ENCODE results near the gene ZNF655. TPM values are rescaled to one million over a fixed set of nuclear protein-coding genes. Genes with fewer than 3 reads are reported as not detected.

The ZNF655 gene
- total and polyA plus RNA-seq, 3 experiments from 2014 or later, result 55.8 to 91.6 (median 58.2) TPM

DNA sequence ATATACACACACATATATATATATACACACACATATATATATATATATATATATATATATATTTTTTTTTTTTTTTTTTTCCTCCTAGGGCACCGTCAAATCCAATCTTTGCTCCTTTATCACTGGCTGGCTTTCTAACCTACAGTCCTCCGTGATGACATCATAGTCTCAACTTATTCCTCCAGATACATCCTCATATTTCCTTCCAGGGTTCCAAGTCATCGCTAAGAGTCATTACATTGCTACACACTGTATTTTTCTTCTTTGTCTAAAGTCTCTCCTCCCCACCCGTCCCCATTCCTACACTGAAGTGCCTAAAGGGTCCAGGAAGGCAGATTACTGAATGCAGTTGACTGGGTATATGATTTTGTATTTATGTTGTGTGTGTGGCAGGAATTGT lies 5.4 kb upstream of the ZNF655 start:
- no peak overlapping the region for H3K4me3 ChIP-seq (ENCODE audit: low read length)
- Mint-ChIP-seq H3K27ac (peak overlapping the region in 7 of 8 donors; percentile 40 to 96 (median 73)), H3K4me1 (peaks cover 39 to 63% (median 48%) of the 10 kb centered on the region in 3 donors), H3K27me3 (no peaks in the 10 kb centered on the region), H3K4me3 (peak overlapping the region in 3 of 7 donors; percentile 25 to 97 (median 41)), H3K9me3 (peaks cover 0 to 1% (median 0%) of the 10 kb centered on the region in 5 donors), H3K36me3 (peaks cover 4 to 50% (median 11%) of the 10 kb centered on the region in 3 donors)
- H3K36me3 ChIP-seq (ENCODE audit: insufficient read depth, low read length), result peaks cover 4% of the 10 kb centered on the region
- H3K27me3 ChIP-seq (ENCODE audit: insufficient read depth, low read length, poor library complexity, severe bottlenecking), result no peaks in the 10 kb centered on the region
- DNase-seq, result no peak
- no peak overlapping the region for H3K27ac ChIP-seq (ENCODE audit: low read depth, low read length)
- ChIA-PET CTCF (no interaction called here), POLR2A (no interaction called here)
- H3K4me1 ChIP-seq (ENCODE audit: insufficient read depth, low read length), result peaks cover 28% of the 10 kb centered on the region
- H3K9me3 ChIP-seq (ENCODE audit: low read length), result no peaks in the 10 kb centered on the region

DNA sequence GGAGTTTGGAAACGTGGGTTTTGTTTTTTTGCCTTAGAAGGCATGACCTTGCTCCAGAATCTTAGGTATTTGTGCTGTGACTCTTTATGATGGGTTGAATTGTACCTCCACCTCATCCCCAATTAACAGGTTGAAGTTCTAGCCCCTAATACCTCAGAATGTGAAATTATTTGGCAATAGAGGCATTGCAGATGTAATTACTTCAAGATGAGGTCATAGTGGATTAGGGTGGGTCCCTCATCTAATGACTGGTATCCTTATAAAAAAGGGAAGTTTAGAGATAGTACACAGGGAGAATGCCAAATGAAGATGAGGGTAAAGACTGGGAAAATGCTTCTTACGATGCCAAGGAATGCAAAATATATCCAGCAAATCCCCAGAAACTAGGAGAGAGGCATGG lies 3.5 kb upstream of the ZNF655 start:
- Mint-ChIP-seq H3K4me1 (peaks cover 42 to 70% (median 46%) of the 10 kb centered on the region in 3 donors), H3K4me3 (peak overlapping the region in 2 of 7 donors; percentile 42 to 48), H3K27me3 (no peaks in the 10 kb centered on the region), H3K9me3 (peaks cover 0 to 1% (median 0%) of the 10 kb centered on the region in 5 donors), H3K36me3 (peaks cover 0 to 57% (median 4%) of the 10 kb centered on the region in 3 donors), H3K27ac (peak overlapping the region; percentile 3 to 84 (median 34))
- POLR2A ChIA-PET, result no interaction called here
- no peak for DNase-seq
- Histone ChIP-seq H3K9me3 (ENCODE audit: low read length) (no peaks in the 10 kb centered on the region), H3K4me3 (ENCODE audit: low read length) (no peak overlapping the region), H3K4me1 (ENCODE audit: insufficient read depth, low read length) (peaks cover 36% of the 10 kb centered on the region), H3K27me3 (ENCODE audit: insufficient read depth, low read length, poor library complexity, severe bottlenecking) (no peaks in the 10 kb centered on the region), H3K36me3 (ENCODE audit: insufficient read depth, low read length) (no peaks in the 10 kb centered on the region), H3K27ac (ENCODE audit: low read depth, low read length) (no peak overlapping the region)
- CTCF ChIA-PET, result no interaction called here

- peaks cover 39% of the 10 kb centered on the region for H3K4me1 ChIP-seq (ENCODE audit: insufficient read depth, low read length)
- ChIA-PET CTCF (interaction anchor here (1.0 to 2.6 kb wide), 4 partner anchors 23 to 64 kb away, joined by 3 to 7 read pairs (median 3); partner anchors contain the start of gene ZNF394), POLR2A (interaction anchor here (1.2 to 3.6 kb wide), 5 partner anchors 52 to 183 kb away, joined by 3 to 34 read pairs (median 24); partner anchors contain the start of genes ZKSCAN5, ZNF394 and ZSCAN25)
- DNase-seq, result no peak
- peak overlapping the region; percentile 86 for H3K4me3 ChIP-seq (ENCODE audit: low read length)
- H3K27ac ChIP-seq (ENCODE audit: low read depth, low read length), result peak overlapping the region; percentile 98
- Mint-ChIP-seq H3K9me3 (peaks cover 0 to 1% (median 0%) of the 10 kb centered on the region in 5 donors), H3K4me1 (peaks cover 45 to 75% (median 54%) of the 10 kb centered on the region in 3 donors), H3K36me3 (peaks cover 0 to 68% (median 7%) of the 10 kb centered on the region in 3 donors), H3K27ac (peak overlapping the region; percentile 65 to 100 (median 98)), H3K4me3 (peak overlapping the region; percentile 93 to 100 (median 99)), H3K27me3 (peaks cover 0 to 2% of the 10 kb centered on the region in 2 donors)
- no peaks in the 10 kb centered on the region for H3K27me3 ChIP-seq (ENCODE audit: insufficient read depth, low read length, poor library complexity, severe bottlenecking)
- H3K9me3 ChIP-seq (ENCODE audit: low read length), result no peaks in the 10 kb centered on the region
- H3K36me3 ChIP-seq (ENCODE audit: insufficient read depth, low read length), result peaks cover 16% of the 10 kb centered on the region
These were observed 1.2 kb upstream of the ZNF655 start for GRCh38 chr7:99557196-99557607.

DNA sequence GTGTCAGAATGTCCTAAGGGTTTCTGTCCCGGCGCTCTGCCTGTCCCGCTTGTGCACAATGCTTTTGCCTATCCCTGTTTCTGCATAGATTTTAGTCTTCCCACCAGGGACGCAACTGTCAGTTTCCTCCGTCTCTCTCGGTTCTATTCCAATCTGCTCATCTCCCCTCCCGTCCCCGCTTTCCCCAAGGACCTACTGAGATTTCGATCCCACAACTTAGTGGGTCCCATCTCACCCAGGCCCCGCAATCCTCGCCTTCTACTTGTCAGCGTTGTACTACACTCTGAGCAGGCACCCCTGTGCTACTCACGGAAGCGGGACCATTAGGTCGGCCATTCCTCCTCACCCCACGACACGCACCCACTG lies 519 bp upstream of the ZNF655 start:
- peaks cover 47 to 75% (median 54%) of the 10 kb centered on the region in 3 donors for H3K4me1 Mint-ChIP-seq
- peak overlapping the region; percentile 97 to 100 (median 99) for H3K27ac Mint-ChIP-seq
- Histone ChIP-seq H3K9me3 (ENCODE audit: low read length) (no peaks in the 10 kb centered on the region), H3K27me3 (ENCODE audit: insufficient read depth, low read length, poor library complexity, severe bottlenecking) (no peaks in the 10 kb centered on the region), H3K36me3 (ENCODE audit: insufficient read depth, low read length) (peaks cover 23% of the 10 kb centered on the region), H3K4me1 (ENCODE audit: insufficient read depth, low read length) (peaks cover 33% of the 10 kb centered on the region), H3K27ac (ENCODE audit: low read depth, low read length) (peak overlapping the region; percentile 98), H3K4me3 (ENCODE audit: low read length) (peak overlapping the region; percentile 86)
- POLR2A ChIA-PET, result interaction anchor here (0.6 to 3.6 kb wide), 14 partner anchors 19 to 1587 kb away, joined by 3 to 34 read pairs (median 4); partner anchors contain the start of genes BUD31, PDAP1, TRIM4 and ZCWPW1
- H3K9me3 Mint-ChIP-seq, result peaks cover 0 to 1% (median 0%) of the 10 kb centered on the region in 5 donors
- DNase-seq, result no peak
- H3K36me3 Mint-ChIP-seq, result peaks cover 0 to 75% (median 13%) of the 10 kb centered on the region in 3 donors
- H3K27me3 Mint-ChIP-seq, result peaks cover 0 to 2% of the 10 kb centered on the region in 2 donors
- peak overlapping the region; percentile 93 to 100 (median 99) for H3K4me3 Mint-ChIP-seq
- CTCF ChIA-PET, result interaction anchor here (0.9 to 2.6 kb wide), 5 partner anchors 23 to 67 kb away, joined by 3 to 7 read pairs (median 4); partner anchors contain the start of genes ZKSCAN5 and ZNF394

GRCh38 chr7:99559175-99559915 lies 903 bp downstream of the ZNF655 start:
- Mint-ChIP-seq H3K9me3 (peaks cover 0 to 1% (median 0%) of the 10 kb centered on the region in 5 donors), H3K27me3 (peaks cover 0 to 2% of the 10 kb centered on the region in 2 donors), H3K4me1 (peaks cover 52 to 81% (median 61%) of the 10 kb centered on the region in 3 donors), H3K27ac (peak overlapping the region; percentile 97 to 100 (median 99)), H3K4me3 (peak overlapping the region; percentile 93 to 100 (median 99)), H3K36me3 (peaks cover 0 to 77% (median 20%) of the 10 kb centered on the region in 3 donors)
- Histone ChIP-seq H3K36me3 (ENCODE audit: insufficient read depth, low read length) (peaks cover 35% of the 10 kb centered on the region), H3K4me3 (ENCODE audit: low read length) (peak overlapping the region; percentile 86), H3K27me3 (ENCODE audit: insufficient read depth, low read length, poor library complexity, severe bottlenecking) (no peaks in the 10 kb centered on the region), H3K27ac (ENCODE audit: low read depth, low read length) (peak overlapping the region; percentile 98), H3K9me3 (ENCODE audit: low read length) (no peaks in the 10 kb centered on the region), H3K4me1 (ENCODE audit: insufficient read depth, low read length) (peaks cover 33% of the 10 kb centered on the region)
- CTCF ChIA-PET, result interaction anchor here (1.0 to 2.6 kb wide), 6 partner anchors 10 to 63 kb away, joined by 3 to 7 read pairs (median 4); partner anchors contain the start of genes ZKSCAN5 and ZNF394
- peak in 1 of 5 donors; percentile 3 for DNase-seq
- POLR2A ChIA-PET, result interaction anchor here (0.5 to 3.6 kb wide), 11 partner anchors 18 to 503 kb away, joined by 4 to 34 read pairs (median 6); partner anchors contain the start of genes BUD31, CPSF4, PDAP1 and PTCD1

DNA sequence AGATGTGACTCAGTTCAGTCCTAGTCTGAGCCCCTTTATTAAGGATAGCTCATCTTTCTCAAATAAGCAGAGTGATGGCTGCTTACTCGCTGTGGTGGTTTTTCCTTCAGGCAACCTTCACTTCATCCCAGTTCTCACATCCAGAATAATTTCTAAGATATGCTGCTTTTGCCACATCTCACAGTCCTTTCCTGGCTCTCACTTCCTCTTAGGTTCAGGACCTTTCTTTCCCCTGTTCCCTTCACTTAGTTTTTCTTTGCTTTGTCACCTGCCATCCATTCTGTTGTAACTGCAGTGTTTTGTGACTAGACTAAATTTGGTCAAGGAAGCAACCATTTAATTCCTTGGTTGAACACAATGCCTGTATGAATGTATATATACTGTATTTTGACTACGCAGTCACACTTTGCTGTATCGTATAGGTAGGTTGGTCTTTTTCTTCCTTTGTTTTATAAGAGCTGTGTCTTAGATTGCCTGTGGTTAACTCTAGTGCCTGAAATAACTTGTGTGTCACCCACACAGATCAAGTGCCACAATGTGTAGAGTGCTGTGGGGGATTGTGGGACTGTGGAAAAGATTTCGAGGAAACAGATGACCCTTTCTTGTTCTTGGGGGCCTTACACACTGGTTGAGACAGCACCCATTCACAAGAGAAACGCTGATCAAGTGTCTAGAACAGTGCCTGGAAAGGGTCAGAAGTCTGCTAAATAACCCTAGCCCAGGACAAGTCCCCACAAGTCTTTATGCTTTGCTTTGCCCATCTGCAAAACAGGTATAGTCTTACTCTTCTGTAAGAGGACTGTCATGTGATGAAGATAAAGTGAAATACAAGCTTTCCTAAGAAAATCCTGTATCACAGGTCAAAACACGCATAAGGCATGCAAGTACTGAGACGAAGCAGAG lies 2.6 kb downstream of the ZNF655 start:
- Histone ChIP-seq H3K27me3 (ENCODE audit: insufficient read depth, low read length, poor library complexity, severe bottlenecking) (no peaks in the 10 kb centered on the region), H3K36me3 (ENCODE audit: insufficient read depth, low read length) (peaks cover 47% of the 10 kb centered on the region), H3K27ac (ENCODE audit: low read depth, low read length) (no peak overlapping the region), H3K9me3 (ENCODE audit: low read length) (no peaks in the 10 kb centered on the region), H3K4me1 (ENCODE audit: insufficient read depth, low read length) (peaks cover 31% of the 10 kb centered on the region), H3K4me3 (ENCODE audit: low read length) (no peak overlapping the region)
- POLR2A ChIA-PET, result interaction anchor here (0.6 kb wide), 1 partner anchor 63 kb away, joined by 3 read pairs; no protein-coding TSS in a partner anchor
- H3K9me3 Mint-ChIP-seq, result peaks cover 0 to 1% (median 0%) of the 10 kb centered on the region in 5 donors
- peak overlapping the region; percentile 48 to 100 (median 84) for H3K4me3 Mint-ChIP-seq
- CTCF ChIA-PET, result interaction anchor here (2.0 kb wide), 1 partner anchor 37 kb away, joined by 6 read pairs; no protein-coding TSS in a partner anchor
- H3K4me1 Mint-ChIP-seq, result peaks cover 53 to 79% (median 65%) of the 10 kb centered on the region in 3 donors
- H3K27ac Mint-ChIP-seq, result peak overlapping the region in 7 of 8 donors; percentile 59 to 99 (median 87)
- H3K27me3 Mint-ChIP-seq, result peaks cover 0 to 2% of the 10 kb centered on the region in 2 donors
- peaks cover 0 to 79% (median 27%) of the 10 kb centered on the region in 3 donors for H3K36me3 Mint-ChIP-seq
- DNase-seq, result no peak

DNA sequence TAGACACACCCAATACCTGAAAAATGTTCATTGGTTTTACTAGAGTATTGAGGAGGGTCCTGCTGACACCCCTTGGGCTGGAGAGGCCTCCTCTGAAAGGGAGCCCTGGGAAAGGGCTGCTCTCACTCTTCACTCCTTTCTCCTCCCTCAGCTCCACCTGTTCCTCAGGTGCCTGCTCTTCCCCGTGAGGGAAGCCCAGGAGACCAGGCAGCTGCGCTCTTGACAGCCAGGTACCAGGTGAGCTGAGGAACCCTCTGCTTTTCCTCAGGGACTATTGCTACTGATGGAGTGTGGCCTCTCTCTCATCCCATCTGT lies 3.3 kb downstream of the ZNF655 start:
- Mint-ChIP-seq H3K4me3 (peak overlapping the region in 1 of 7 donors; percentile 53), H3K9me3 (peaks cover 0 to 1% (median 0%) of the 10 kb centered on the region in 5 donors), H3K27me3 (peaks cover 0 to 2% of the 10 kb centered on the region in 2 donors), H3K36me3 (peaks cover 0 to 80% (median 29%) of the 10 kb centered on the region in 3 donors), H3K27ac (peak overlapping the region in 4 of 8 donors; percentile 19 to 97 (median 87)), H3K4me1 (peaks cover 52 to 78% (median 64%) of the 10 kb centered on the region in 3 donors)
- Histone ChIP-seq H3K9me3 (ENCODE audit: low read length) (no peaks in the 10 kb centered on the region), H3K4me3 (ENCODE audit: low read length) (no peak overlapping the region), H3K27me3 (ENCODE audit: insufficient read depth, low read length, poor library complexity, severe bottlenecking) (no peaks in the 10 kb centered on the region), H3K27ac (ENCODE audit: low read depth, low read length) (no peak overlapping the region), H3K36me3 (ENCODE audit: insufficient read depth, low read length) (peaks cover 52% of the 10 kb centered on the region), H3K4me1 (ENCODE audit: insufficient read depth, low read length) (peaks cover 27% of the 10 kb centered on the region)
- ChIA-PET CTCF (no interaction called here), POLR2A (no interaction called here)
- DNase-seq, result no peak
